K562 (cell line): ENCODE measurements around the gene PRMT7. TPM values are rescaled to one million over a fixed set of nuclear protein-coding genes. Genes with fewer than 3 reads are reported as not detected.

Source experiments
- ATAC-seq: fragments of 200-7000 bp; cut with Tn5 transposase; 3 replicates; pipeline ENCODE4 v1.9.1; 2020; ENCODE audit warnings: moderate library complexity
- BruUV-seq: library from RNA; stranded (reverse); fragments of 400-500 nt; replicated peaks from 2 replicates; lab custom pipeline; 2021; lab: Mats Ljungman, UMichigan
- CTCF ChIA-PET: fragments of 300-600 bp; formaldehyde crosslinking; extraction: SDS; loops from one replicate; lab custom pipeline; 2021; ENCODE audit warnings: low intra/inter-chr PET ratio; lab: Yijun Ruan, JAX
- POLR2A ChIA-PET: fragments of 300-600, 350-650 bp; sonication (Branson Sonifier 250); formaldehyde crosslinking; extraction: SDS; loops from one replicate; lab custom pipeline; 2021; ENCODE audit warnings: antibody characterized with exemption, inconsistent platforms; lab: Yijun Ruan, JAX
- DNase-seq, 4 experiments: peaks; one replicate each; pipeline versions ENCODE4 v3.0.0 to v3.0.0-alpha.2; 2011 to 2018; ENCODE audit warnings: low spot score in 3 of 4, mixed read lengths in 3 of 4; ENCODE audit errors: extremely low read depth in 1 of 4
- FAIRE-seq: peaks from 2 replicates; lab custom pipeline; 2011; peaks lifted over from hg19 to GRCh38; lab: Jason Lieb, UNC
- H2AFZ ChIP-seq: 2 replicates; pipeline ENCODE4 v1.6.0; 2011; ENCODE audit warnings: low read depth, low read length, control low read depth, inconsistent platforms
- H3K27ac ChIP-seq: fragments of 200-600 bp; 3 replicates; pipeline ENCODE4 v1.8.0; 2011; ENCODE audit warnings: low read depth, mild to moderate bottlenecking, control low read depth, inconsistent platforms, low read length, moderate library complexity, mixed read lengths; ENCODE audit errors: extremely low read depth
- H3K27me3 ChIP-seq, 2 experiments: fragments of 300-600 bp in 1 of 2; 2 replicates in 1 of 2; 3 replicates in 1 of 2; pipeline versions ENCODE4 v1.6.0 to v1.8.0; 2011; ENCODE audit warnings: inconsistent platforms in 2 of 2, low read length in 2 of 2, mild to moderate bottlenecking in 1 of 2, mixed read lengths in 1 of 2, moderate library complexity in 1 of 2; ENCODE audit not compliant: control insufficient read depth in 2 of 2, insufficient read depth in 2 of 2
- H3K36me3 ChIP-seq: fragments of 300-600 bp; 3 replicates; pipeline ENCODE4 v1.8.0; 2011; ENCODE audit warnings: mild to moderate bottlenecking, low read length, inconsistent platforms; ENCODE audit not compliant: control insufficient read depth, insufficient read depth
- H3K4me1 ChIP-seq, 2 experiments: fragments of 200-600 bp in 1 of 2; replicated peaks in 1 of 2; 2 replicates in 1 of 2; 3 replicates in 1 of 2; pipeline versions ENCODE4 v1.5.1 to v1.8.0; 2011; ENCODE audit warnings: inconsistent platforms in 2 of 2, low read length in 2 of 2, mild to moderate bottlenecking in 1 of 2, mixed read lengths in 1 of 2, moderate library complexity in 1 of 2; ENCODE audit not compliant: control insufficient read depth in 2 of 2, insufficient read depth in 2 of 2
- H3K4me2 ChIP-seq: 2 replicates; pipeline ENCODE4 v1.6.1; 2011; ENCODE audit warnings: low read length, control low read depth, inconsistent platforms, mixed read lengths; ENCODE audit not compliant: insufficient read depth
- H3K4me3 ChIP-seq: fragments of 200-600 bp; sonication (generic), shearing (Covaris generic); 2 replicates; pipeline ENCODE4 v1.5.1; 2016; ENCODE audit warnings: control low read depth, inconsistent platforms
- H3K79me2 ChIP-seq: fragments of 200-600 bp; 3 replicates; pipeline ENCODE4 v1.8.0; 2011; ENCODE audit warnings: low read length, inconsistent platforms; ENCODE audit not compliant: control insufficient read depth, insufficient read depth
- H3K9ac ChIP-seq, 2 experiments: 2 replicates each; pipeline versions ENCODE4 v1.6.0 to v1.6.1; 2011; ENCODE audit warnings: low read depth in 2 of 2, low read length in 2 of 2, control low read depth in 1 of 2, inconsistent platforms in 1 of 2, mild to moderate bottlenecking in 1 of 2, mixed read lengths in 1 of 2; ENCODE audit not compliant: insufficient read depth in 1 of 2
- H3K9me1 ChIP-seq: one replicate; pipeline ENCODE4 v1.6.0; 2011; ENCODE audit warnings: inconsistent platforms, mild to moderate bottlenecking, low read length, moderate library complexity; ENCODE audit not compliant: control insufficient read depth, insufficient read depth
- H3K9me3 ChIP-seq: replicated peaks from 2 replicates; pipeline ENCODE4 v1.5.1; 2011; ENCODE audit warnings: low read depth, low read length, inconsistent platforms; ENCODE audit not compliant: control insufficient read depth, insufficient read depth
- H4K20me1 ChIP-seq: replicated peaks from 2 replicates; pipeline ENCODE4 v1.6.1; 2011; ENCODE audit warnings: low read length, inconsistent platforms, mixed read lengths; ENCODE audit not compliant: control insufficient read depth, insufficient read depth
- DDX20 ChIP-seq: fragments of 450-650 bp; IDR thresholded peaks from 2 replicates; pipeline ENCODE4 v1.6.1; 2016; ENCODE audit warnings: missing genetic modification characterization, low read depth, mild to moderate bottlenecking, missing compliant biosample characterization, moderate library complexity
- RB1 ChIP-seq: fragments of 450-650 bp; IDR thresholded peaks from 2 replicates; pipeline ENCODE4 v1.6.1; 2017; ENCODE audit warnings: low read depth, mild to moderate bottlenecking
- WGBS: fragments of 100-300 bp; shearing (Covaris generic); methylation state at CpG from one replicate; pipeline ENCODE4 v1.1.6; 2016; ENCODE audit warnings: low coverage, mixed read lengths; ENCODE audit not compliant: insufficient coverage; ENCODE audit errors: missing lambda C conversion rate; 5-methylcytosine and 5-hydroxymethylcytosine counted together
- in situ Hi-C: fragments of 300-500 bp; cut with MboI; formaldehyde crosslinking; loops from 4 replicates; pipeline ENCODE4 v1.15.0; 2018; ENCODE audit warnings: inconsistent platforms, mixed read lengths
- intact Hi-C: fragments of 100-400 bp; cut with micrococcal nuclease; formaldehyde crosslinking; loops from 2 replicates; pipeline ENCODE4 v1.14.2; 2022
- polyA plus RNA-seq, 8 experiments: library from polyadenylated mRNA; depleted of rRNA in 4 of 8; stranded (reverse) in 5 of 8; unstranded in 3 of 8; fragments of >200 nt; fragmentation: Nextera tagmentation in 2 of 8; fragmentation: Illumina TruSeq in 1 of 8; extraction: Ambion mirVana in 2 of 8; extraction: Trizol in 1 of 8; gene quantifications; 2 replicates each; pipeline versions ENCODE4 v1.2.1 to v1.2.3, GENCODE V29; 2011 to 2014; ENCODE audit warnings: inconsistent platforms in 1 of 8, missing spikeins in 1 of 8
- total RNA-seq, 7 experiments: library from RNA; depleted of rRNA in 6 of 7; stranded (reverse); fragments of >200 nt in 6 of 7; fragmentation: Illumina TruSeq in 2 of 7; extraction: Trizol in 2 of 7; gene quantifications; 2 replicates each; pipeline versions ENCODE4 v1.2.1 to v1.2.3, GENCODE V29; 2011 to 2021; ENCODE audit warnings: low replicate concordance in 1 of 7
- TF ChIP-seq, protein P1 (sequence below), 2 experiments: fragments of 450-650 bp; formaldehyde crosslinking in 1 of 2; IDR thresholded peaks; 2 replicates each; pipeline versions ENCODE4 v1.4.0 to v1.6.1; 2014 to 2020; ENCODE audit warnings: mild to moderate bottlenecking in 2 of 2, borderline replicate concordance in 1 of 2, low read depth in 1 of 2
- TF ChIP-seq, protein P2 (sequence below): IDR thresholded peaks from 2 replicates; pipeline ENCODE4 v1.6.1; 2011; ENCODE audit warnings: borderline replicate concordance, low read depth, mild to moderate bottlenecking, moderate library complexity, low read length; ENCODE audit not compliant: insufficient read depth, poor library complexity, severe bottlenecking
- TF ChIP-seq, protein P3 (sequence below), 2 experiments: IDR thresholded peaks; 2 replicates each; pipeline ENCODE4 v1.6.1; 2011; ENCODE audit warnings: borderline replicate concordance in 1 of 2, control low read depth in 1 of 2, low read depth in 1 of 2, low read length in 1 of 2, mild to moderate bottlenecking in 1 of 2, mixed read lengths in 1 of 2, moderate library complexity in 1 of 2; ENCODE audit not compliant: insufficient read depth in 1 of 2, insufficient read length in 1 of 2, poor library complexity in 1 of 2, severe bottlenecking in 1 of 2; ENCODE audit errors: extremely low read depth in 1 of 2
- TF ChIP-seq, protein P4 (sequence below), 3 experiments: IDR thresholded peaks in 2 of 3; conservative IDR thresholded peaks in 1 of 3; 2 replicates each; pipeline ENCODE4 v1.5.1; 2011 to 2012; ENCODE audit warnings: low read length in 3 of 3, mild to moderate bottlenecking in 3 of 3, control low read depth in 2 of 3, improper control_type of control experiment in 1 of 3, inconsistent platforms in 1 of 3, low read depth in 1 of 3, mixed read lengths in 1 of 3, moderate library complexity in 1 of 3; ENCODE audit not compliant: insufficient read depth in 2 of 3

The PRMT7 gene
- total and polyA plus RNA-seq, 9 of the 15 experiments (the other 6 are each of a cell fraction or from before 2014, with no cell fraction given) = 6.4 to 88.8 (median 73.1) TPM

DNA sequence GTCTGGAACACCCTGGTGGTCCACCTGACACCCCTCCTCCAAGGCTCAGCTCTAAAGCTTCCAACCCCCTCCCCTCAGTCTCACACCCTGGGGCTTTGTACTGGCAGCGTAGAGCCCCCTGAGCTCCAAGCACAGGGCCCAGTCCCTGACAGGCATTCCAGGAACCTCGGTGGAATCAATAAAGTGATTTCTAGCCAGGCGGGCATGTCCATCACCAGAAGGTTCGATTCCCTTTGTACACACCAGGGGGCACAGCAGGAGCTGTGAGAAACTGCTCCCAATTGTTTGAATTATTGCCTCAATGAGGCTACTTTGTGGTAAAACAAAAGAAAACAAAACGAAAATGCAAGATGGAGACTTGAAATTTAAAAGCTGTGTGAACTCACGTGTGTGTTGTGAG lies 85.7 kb downstream of the PRMT7 start:
- no TSS peak for BruUV-seq
- WGBS = 1% methylated on average over 6 of the region's 6 CpGs
- FAIRE-seq (peak; percentile 91), DNase-seq (peak in 1 of 4 experiments; percentile 35), ATAC-seq (peak; percentile 73)
- no peak overlapping the region for H3K4me3 ChIP-seq
- H4K20me1 ChIP-seq = no peaks in the 10 kb centered on the region
- ChIA-PET POLR2A (interaction anchor here (1.2 kb wide), 1 partner anchor 10 kb away, joined by 6 read pairs; no protein-coding TSS in a partner anchor), CTCF (interaction anchor here (1.3 to 1.5 kb wide), 2 partner anchors 114 to 124 kb away, joined by 4 to 6 read pairs; no protein-coding TSS in a partner anchor)
- no peak overlapping the region for H2AFZ ChIP-seq
- H3K27me3 ChIP-seq = peaks cover 7 to 39% of the 10 kb centered on the region in 2 experiments; a peak in 2 of 5 replicates
- intact Hi-C loops (loop anchor here (10.0 kb wide), 1 partner anchor 108 kb away; no protein-coding TSS in a partner anchor), in situ Hi-C loops (no loop called here)
- no peaks in the 10 kb centered on the region for H3K36me3 ChIP-seq
- H3K4me2 ChIP-seq = no peak overlapping the region
- H3K9ac ChIP-seq = no peak overlapping the region
- H3K4me1 ChIP-seq = no peaks in the 10 kb centered on the region; a peak in 1 of 5 replicates
- no peaks in the 10 kb centered on the region for H3K79me2 ChIP-seq
- no peaks in the 10 kb centered on the region for H3K9me3 ChIP-seq
- H3K27ac ChIP-seq = no peak overlapping the region
- no peaks in the 10 kb centered on the region for H3K9me1 ChIP-seq
- TF ChIP-seq, protein P1, sequence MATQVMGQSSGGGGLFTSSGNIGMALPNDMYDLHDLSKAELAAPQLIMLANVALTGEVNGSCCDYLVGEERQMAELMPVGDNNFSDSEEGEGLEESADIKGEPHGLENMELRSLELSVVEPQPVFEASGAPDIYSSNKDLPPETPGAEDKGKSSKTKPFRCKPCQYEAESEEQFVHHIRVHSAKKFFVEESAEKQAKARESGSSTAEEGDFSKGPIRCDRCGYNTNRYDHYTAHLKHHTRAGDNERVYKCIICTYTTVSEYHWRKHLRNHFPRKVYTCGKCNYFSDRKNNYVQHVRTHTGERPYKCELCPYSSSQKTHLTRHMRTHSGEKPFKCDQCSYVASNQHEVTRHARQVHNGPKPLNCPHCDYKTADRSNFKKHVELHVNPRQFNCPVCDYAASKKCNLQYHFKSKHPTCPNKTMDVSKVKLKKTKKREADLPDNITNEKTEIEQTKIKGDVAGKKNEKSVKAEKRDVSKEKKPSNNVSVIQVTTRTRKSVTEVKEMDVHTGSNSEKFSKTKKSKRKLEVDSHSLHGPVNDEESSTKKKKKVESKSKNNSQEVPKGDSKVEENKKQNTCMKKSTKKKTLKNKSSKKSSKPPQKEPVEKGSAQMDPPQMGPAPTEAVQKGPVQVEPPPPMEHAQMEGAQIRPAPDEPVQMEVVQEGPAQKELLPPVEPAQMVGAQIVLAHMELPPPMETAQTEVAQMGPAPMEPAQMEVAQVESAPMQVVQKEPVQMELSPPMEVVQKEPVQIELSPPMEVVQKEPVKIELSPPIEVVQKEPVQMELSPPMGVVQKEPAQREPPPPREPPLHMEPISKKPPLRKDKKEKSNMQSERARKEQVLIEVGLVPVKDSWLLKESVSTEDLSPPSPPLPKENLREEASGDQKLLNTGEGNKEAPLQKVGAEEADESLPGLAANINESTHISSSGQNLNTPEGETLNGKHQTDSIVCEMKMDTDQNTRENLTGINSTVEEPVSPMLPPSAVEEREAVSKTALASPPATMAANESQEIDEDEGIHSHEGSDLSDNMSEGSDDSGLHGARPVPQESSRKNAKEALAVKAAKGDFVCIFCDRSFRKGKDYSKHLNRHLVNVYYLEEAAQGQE (IDR thresholded peaks at IDR 0.05; ENCODE audit: borderline replicate concordance) = peak; percentile 32; the same call in 1 of the 2 replicates
- TF ChIP-seq, protein P1 (CRISPR knock-in tag; IDR thresholded peaks at IDR 0.05; ENCODE audit: low read depth) = no peak
- TF ChIP-seq, protein P2, sequence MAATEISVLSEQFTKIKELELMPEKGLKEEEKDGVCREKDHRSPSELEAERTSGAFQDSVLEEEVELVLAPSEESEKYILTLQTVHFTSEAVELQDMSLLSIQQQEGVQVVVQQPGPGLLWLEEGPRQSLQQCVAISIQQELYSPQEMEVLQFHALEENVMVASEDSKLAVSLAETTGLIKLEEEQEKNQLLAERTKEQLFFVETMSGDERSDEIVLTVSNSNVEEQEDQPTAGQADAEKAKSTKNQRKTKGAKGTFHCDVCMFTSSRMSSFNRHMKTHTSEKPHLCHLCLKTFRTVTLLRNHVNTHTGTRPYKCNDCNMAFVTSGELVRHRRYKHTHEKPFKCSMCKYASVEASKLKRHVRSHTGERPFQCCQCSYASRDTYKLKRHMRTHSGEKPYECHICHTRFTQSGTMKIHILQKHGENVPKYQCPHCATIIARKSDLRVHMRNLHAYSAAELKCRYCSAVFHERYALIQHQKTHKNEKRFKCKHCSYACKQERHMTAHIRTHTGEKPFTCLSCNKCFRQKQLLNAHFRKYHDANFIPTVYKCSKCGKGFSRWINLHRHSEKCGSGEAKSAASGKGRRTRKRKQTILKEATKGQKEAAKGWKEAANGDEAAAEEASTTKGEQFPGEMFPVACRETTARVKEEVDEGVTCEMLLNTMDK = peak; percentile 14
- TF ChIP-seq DDX20 (tag) (no peak), RB1 (no peak)
- TF ChIP-seq, protein P3, sequence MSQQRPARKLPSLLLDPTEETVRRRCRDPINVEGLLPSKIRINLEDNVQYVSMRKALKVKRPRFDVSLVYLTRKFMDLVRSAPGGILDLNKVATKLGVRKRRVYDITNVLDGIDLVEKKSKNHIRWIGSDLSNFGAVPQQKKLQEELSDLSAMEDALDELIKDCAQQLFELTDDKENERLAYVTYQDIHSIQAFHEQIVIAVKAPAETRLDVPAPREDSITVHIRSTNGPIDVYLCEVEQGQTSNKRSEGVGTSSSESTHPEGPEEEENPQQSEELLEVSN (IDR thresholded peaks at IDR 0.05; ENCODE audit: borderline replicate concordance in 1 of 2, extremely low read depth in 1 of 2, insufficient read depth in 1 of 2, insufficient read length in 1 of 2, low read depth in 1 of 2, low read length in 1 of 2, poor library complexity in 1 of 2, severe bottlenecking in 1 of 2) = no peak
- TF ChIP-seq, protein P4, sequence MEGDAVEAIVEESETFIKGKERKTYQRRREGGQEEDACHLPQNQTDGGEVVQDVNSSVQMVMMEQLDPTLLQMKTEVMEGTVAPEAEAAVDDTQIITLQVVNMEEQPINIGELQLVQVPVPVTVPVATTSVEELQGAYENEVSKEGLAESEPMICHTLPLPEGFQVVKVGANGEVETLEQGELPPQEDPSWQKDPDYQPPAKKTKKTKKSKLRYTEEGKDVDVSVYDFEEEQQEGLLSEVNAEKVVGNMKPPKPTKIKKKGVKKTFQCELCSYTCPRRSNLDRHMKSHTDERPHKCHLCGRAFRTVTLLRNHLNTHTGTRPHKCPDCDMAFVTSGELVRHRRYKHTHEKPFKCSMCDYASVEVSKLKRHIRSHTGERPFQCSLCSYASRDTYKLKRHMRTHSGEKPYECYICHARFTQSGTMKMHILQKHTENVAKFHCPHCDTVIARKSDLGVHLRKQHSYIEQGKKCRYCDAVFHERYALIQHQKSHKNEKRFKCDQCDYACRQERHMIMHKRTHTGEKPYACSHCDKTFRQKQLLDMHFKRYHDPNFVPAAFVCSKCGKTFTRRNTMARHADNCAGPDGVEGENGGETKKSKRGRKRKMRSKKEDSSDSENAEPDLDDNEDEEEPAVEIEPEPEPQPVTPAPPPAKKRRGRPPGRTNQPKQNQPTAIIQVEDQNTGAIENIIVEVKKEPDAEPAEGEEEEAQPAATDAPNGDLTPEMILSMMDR (IDR thresholded peaks at IDR 0.05 in 2 of 3, conservative IDR thresholded peaks at IDR 0.05 in 1 of 3; ENCODE audit: insufficient read depth in 2 of 3, low read depth in 1 of 3, low read length in 3 of 3) = peak; percentile 58 to 70 (median 68)
